ENCODE results near the gene MBNL1.
"Not testable (repeated sequence)": the region's sequence is repeated elsewhere in the genome, so short reads cannot be mapped to it uniquely, and the experiment has no call there.

The MBNL1 gene

GRCh38 chr3:152416808-152417580 is 148.3 kb downstream of the MBNL1 start:
- no peak for DNase-seq

GRCh38 chr3:152419748-152420147 is 151.0 kb downstream of the MBNL1 start:
- peak; percentile 44 to 46 for DNase-seq

GRCh38 chr3:152421162-152421561 is 152.4 kb downstream of the MBNL1 start:
- DNase-seq = no peak

GRCh38 chr3:152426393-152426792 is 157.7 kb downstream of the MBNL1 start:
- no peak for DNase-seq

GRCh38 chr3:152428577-152428976 is 159.8 kb downstream of the MBNL1 start:
- no peak for DNase-seq

- DNase-seq = no peak
These were observed 161.7 kb downstream of the MBNL1 start for GRCh38 chr3:152430223-152431002.

- no peak for DNase-seq
These were observed 165.4 kb downstream of the MBNL1 start for GRCh38 chr3:152434142-152434541.

- DNase-seq = not testable (repeated sequence)
These were observed 166.5 kb downstream of the MBNL1 start for GRCh38 chr3:152435210-152435609.

GRCh38 chr3:152436707-152437590 is 168.2 kb downstream of the MBNL1 start:
- DNase-seq = no peak

GRCh38 chr3:152438181-152438580 is 169.5 kb downstream of the MBNL1 start:
- DNase-seq = no peak

GRCh38 chr3:152438706-152439105 is 170.0 kb downstream of the MBNL1 start:
- no peak for DNase-seq

GRCh38 chr3:152440243-152440642 is 171.5 kb downstream of the MBNL1 start:
- not testable (repeated sequence) for DNase-seq

GRCh38 chr3:152443212-152444023 is 174.7 kb downstream of the MBNL1 start:
- no peak for DNase-seq

- DNase-seq = no peak
These were observed 175.4 kb downstream of the MBNL1 start for GRCh38 chr3:152444029-152444641.

GRCh38 chr3:152445212-152445611 is 176.5 kb downstream of the MBNL1 start:
- no peak for DNase-seq

- no peak for DNase-seq
These were observed 177.8 kb downstream of the MBNL1 start for GRCh38 chr3:152446495-152446894.

GRCh38 chr3:152447511-152447910 is 178.8 kb downstream of the MBNL1 start:
- no peak for DNase-seq

GRCh38 chr3:152448091-152448490 is 179.4 kb downstream of the MBNL1 start:
- DNase-seq = no peak

- no peak for DNase-seq
These were observed 183.6 kb downstream of the MBNL1 start for GRCh38 chr3:152452318-152452717.

GRCh38 chr3:152454076-152454875 is 185.5 kb downstream of the MBNL1 start:
- DNase-seq = no peak

GRCh38 chr3:152455989-152456388 is 187.3 kb downstream of the MBNL1 start:
- no peak for DNase-seq
